ENCODE measurements around the gene CDH20. TPM values are rescaled to one million over a fixed set of nuclear protein-coding genes. Genes with fewer than 3 reads are reported as not detected.

CDH20 gene
- total and polyA plus RNA-seq, 2 of the 13 experiments (the other 11 are each of a cell fraction or from before 2014, with no cell fraction given), result not detected

DNA sequence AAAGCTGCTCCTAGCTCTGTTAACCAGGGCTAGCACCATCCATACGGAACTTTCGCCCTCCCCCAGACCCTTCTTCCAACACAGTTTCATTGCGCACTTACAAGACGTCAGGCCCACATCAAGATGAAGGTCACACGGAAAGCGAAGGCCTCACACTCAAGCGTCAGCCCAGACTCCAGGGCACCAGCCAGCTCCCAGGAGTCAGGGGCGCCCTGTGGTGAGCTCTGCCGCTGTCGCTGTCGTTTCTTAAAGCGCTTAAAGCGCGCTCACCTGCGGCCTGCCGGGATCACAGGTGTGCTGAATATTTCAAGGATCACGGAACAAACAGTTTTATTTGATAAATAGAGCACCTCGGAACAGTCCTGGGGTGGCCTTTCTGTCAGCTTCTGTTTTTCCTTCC is 163.1 kb downstream of the CDH20 start (continued):
- TF ChIP-seq, protein P1, sequence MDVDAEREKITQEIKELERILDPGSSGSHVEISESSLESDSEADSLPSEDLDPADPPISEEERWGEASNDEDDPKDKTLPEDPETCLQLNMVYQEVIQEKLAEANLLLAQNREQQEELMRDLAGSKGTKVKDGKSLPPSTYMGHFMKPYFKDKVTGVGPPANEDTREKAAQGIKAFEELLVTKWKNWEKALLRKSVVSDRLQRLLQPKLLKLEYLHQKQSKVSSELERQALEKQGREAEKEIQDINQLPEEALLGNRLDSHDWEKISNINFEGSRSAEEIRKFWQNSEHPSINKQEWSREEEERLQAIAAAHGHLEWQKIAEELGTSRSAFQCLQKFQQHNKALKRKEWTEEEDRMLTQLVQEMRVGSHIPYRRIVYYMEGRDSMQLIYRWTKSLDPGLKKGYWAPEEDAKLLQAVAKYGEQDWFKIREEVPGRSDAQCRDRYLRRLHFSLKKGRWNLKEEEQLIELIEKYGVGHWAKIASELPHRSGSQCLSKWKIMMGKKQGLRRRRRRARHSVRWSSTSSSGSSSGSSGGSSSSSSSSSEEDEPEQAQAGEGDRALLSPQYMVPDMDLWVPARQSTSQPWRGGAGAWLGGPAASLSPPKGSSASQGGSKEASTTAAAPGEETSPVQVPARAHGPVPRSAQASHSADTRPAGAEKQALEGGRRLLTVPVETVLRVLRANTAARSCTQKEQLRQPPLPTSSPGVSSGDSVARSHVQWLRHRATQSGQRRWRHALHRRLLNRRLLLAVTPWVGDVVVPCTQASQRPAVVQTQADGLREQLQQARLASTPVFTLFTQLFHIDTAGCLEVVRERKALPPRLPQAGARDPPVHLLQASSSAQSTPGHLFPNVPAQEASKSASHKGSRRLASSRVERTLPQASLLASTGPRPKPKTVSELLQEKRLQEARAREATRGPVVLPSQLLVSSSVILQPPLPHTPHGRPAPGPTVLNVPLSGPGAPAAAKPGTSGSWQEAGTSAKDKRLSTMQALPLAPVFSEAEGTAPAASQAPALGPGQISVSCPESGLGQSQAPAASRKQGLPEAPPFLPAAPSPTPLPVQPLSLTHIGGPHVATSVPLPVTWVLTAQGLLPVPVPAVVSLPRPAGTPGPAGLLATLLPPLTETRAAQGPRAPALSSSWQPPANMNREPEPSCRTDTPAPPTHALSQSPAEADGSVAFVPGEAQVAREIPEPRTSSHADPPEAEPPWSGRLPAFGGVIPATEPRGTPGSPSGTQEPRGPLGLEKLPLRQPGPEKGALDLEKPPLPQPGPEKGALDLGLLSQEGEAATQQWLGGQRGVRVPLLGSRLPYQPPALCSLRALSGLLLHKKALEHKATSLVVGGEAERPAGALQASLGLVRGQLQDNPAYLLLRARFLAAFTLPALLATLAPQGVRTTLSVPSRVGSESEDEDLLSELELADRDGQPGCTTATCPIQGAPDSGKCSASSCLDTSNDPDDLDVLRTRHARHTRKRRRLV (CRISPR knock-in tag; IDR thresholded peaks at IDR 0.05), result no peak
- TF ChIP-seq RFXAP (CRISPR knock-in tag; IDR thresholded peaks at IDR 0.05; ENCODE audit: borderline replicate concordance), result no peak
- no peak for TF ChIP-seq MTERF4 (CRISPR knock-in tag; IDR thresholded peaks at IDR 0.05)
- no peak for TF ChIP-seq ZNF337 (CRISPR knock-in tag; IDR thresholded peaks at IDR 0.05; ENCODE audit: borderline replicate concordance, low read depth)
- no peak for TF ChIP-seq THAP9 (CRISPR knock-in tag; IDR thresholded peaks at IDR 0.05; ENCODE audit: borderline replicate concordance)
- no peak for TF ChIP-seq ZNF781 (CRISPR knock-in tag; IDR thresholded peaks at IDR 0.05; ENCODE audit: borderline replicate concordance, not compliant biosample characterization)
- TF ChIP-seq, protein P2, sequence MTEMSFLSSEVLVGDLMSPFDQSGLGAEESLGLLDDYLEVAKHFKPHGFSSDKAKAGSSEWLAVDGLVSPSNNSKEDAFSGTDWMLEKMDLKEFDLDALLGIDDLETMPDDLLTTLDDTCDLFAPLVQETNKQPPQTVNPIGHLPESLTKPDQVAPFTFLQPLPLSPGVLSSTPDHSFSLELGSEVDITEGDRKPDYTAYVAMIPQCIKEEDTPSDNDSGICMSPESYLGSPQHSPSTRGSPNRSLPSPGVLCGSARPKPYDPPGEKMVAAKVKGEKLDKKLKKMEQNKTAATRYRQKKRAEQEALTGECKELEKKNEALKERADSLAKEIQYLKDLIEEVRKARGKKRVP (CRISPR knock-in tag; IDR thresholded peaks at IDR 0.05), result no peak
